Daoy (cell line): ENCODE data around the gene CLEC4M. TPM values are rescaled to one million over a fixed set of nuclear protein-coding genes. Genes with fewer than 3 reads are reported as not detected.
"Not testable (repeated sequence)": the region's sequence is repeated elsewhere in the genome, so short reads cannot be mapped to it uniquely, and the experiment has no call there.

Experiments used
- DNase-seq: peaks from one replicate; pipeline ENCODE4 v3.0.0-alpha.2; 2015; ENCODE audit warnings: low read depth
- total RNA-seq: library from RNA; depleted of rRNA; stranded (reverse); fragments of >200 nt; shearing (Covaris generic); gene quantifications from 2 replicates; pipeline ENCODE4 v1.2.3, GENCODE V29; 2014; rRNA removed

Gene CLEC4M
- total RNA-seq, 1 experiment from 2014 or later, result not detected

DNA sequence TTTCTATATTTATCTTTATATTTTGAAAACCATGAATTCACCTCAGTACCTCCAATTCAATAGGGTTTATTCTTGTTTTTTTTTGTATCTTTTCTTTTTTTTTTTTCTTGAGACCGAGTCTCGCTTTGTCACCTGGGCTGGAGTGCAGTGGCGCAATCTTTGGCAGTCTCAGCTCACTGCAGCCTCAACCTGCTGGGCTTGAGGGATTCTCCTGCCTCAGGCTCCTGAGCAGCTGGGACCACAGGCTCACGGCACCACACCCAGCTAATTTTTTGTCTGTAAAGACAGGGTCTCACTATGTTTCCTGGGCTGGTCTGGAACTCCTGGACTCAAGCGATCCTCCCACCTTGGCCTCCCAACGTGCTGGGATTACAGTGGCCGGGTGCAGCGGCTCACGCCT, 43.8 kb downstream of the CLEC4M start:
- no peak for DNase-seq

DNA sequence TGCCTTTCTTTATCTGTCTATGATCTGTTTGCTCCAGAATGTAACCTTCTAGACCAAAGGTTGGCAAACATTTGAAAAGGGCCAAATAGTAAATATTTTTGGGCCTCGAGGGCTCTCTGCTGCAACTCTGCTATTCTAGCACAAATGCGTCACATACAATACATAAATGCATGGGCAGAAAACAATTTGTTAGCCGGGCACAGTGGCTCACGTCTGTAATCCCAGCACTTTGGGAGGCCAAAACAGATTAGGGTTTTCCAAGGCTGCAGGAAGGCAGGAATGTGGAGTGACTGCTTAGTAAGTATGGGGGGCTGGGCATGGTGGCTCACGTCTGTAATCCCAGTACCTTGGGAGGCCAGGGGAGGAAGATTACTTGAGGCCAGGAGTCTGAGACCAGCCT, 45.1 kb downstream of the CLEC4M start:
- DNase-seq, result no peak

DNA sequence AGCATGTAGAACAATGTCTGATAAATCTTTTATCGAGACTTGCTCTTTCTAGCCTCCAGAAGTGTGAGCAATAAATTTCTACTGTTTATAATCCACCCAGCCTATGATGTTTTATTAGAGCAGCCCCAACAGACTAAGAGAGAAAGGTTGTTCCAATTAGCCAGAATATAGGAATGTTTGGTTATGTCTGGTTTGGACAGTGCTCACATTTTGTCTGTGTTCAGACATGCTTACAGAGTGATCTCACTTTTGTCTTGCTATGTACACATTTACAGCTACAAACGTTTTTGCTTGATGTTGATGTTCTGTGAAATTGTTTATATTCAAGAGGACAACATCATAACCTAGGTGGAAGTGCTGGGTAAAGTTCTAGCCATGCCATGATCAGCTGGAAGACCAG, 48.9 kb downstream of the CLEC4M start:
- DNase-seq, result no peak

DNA sequence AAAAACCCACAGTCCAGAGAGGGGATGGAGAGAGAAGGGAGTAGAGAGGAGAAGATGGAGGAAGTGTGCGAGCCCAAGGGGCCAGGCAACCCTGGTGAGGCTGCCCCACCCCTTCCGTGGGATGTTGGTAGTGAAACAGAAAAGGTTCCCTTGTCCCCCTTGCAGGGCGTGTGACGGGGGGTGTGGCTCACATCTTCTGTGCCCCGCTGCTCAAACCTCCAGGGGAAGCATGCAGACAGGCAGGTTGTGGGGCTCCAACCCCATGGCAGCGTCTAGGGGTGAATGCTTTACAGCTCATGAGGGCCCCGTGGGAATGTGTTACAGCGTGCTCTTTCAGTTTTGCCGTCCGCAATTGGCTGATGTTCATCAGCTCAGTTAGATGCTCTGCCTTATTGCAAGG, 52.3 kb downstream of the CLEC4M start:
- no peak for DNase-seq

DNA sequence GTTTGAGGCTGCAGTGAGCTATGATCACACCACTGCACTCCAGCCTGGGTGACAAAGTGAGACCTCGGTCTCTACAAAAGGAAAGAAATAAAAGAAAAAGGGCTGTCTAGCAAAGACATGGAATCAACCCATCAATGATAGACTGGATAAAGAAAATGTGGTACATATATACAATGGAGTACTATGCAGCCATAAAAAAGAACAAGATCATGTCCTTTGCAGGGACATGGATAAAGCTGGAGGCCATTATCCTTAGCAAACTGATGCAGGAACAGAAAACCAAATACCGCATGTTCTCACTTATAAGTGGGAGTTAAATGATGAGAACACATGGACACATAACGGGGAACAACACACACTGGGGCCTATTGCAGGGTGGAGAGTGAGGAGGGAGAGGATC, 53.0 kb downstream of the CLEC4M start:
- DNase-seq, result not testable (repeated sequence)

DNA sequence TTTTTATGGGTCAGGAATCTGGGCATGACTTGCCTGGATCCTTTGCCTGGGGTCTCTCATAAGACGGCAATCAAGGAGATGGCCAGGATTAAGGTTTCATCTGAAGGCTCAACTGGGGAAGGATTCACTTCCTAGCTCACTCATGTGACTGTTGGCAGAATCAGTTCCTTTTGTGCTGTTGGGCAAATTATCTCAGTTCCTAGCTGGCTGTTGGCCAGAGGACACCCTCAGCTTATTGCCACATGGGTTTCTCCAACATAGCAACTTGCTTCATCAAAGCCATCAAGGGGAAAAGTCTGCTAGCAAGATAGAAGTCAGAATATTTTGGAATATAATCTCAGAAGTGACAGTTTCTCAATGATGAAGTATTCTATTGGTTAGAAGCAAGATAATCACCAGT, 54.8 kb downstream of the CLEC4M start:
- DNase-seq, result no peak

DNA sequence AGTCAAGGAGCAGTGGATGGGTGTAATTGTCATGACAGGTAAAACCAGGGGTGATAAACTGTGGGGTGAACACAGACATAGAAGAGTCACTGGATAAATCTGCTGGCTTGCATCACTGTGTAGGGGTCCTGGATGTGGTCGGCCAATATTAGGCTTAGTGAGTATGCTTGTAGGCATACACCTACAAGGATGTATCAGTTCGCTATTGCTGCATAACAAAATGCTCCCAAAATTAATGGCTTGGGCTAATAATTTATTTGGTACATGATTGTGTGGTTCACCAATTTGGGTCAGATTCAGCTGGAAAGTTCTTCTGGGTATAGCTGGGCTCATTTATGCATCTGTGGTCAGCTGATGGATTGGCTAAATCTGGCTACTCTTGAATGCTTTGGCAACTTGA, 55.8 kb downstream of the CLEC4M start:
- no peak for DNase-seq

Other genes with a start within 250 kb of the CLEC4M start
- gene ZNF358, start 247.1 kb upstream of the CLEC4M start, total RNA-seq, result 16.9 and 37.6 TPM in 2 replicates
- 1.6 and 3.6 TPM in 2 replicates for gene MCOLN1, start 240.6 kb upstream of the CLEC4M start, total RNA-seq
- 40.5 and 51.0 TPM in 2 replicates for gene PNPLA6, start 227.5 kb upstream of the CLEC4M start, total RNA-seq
- 1.4 and 1.5 TPM in 2 replicates for gene CAMSAP3, start 167.4 kb upstream of the CLEC4M start, total RNA-seq
- 47.3 and 48.9 TPM in 2 replicates for gene XAB2, start 133.7 kb upstream of the CLEC4M start, total RNA-seq
- gene PET100, start 133.4 kb upstream of the CLEC4M start, total RNA-seq, result 31.9 and 135 TPM in 2 replicates
- gene PCP2, start 129.5 kb upstream of the CLEC4M start, total RNA-seq, result not detected in 2 replicates
- 11.7 and 15.8 TPM in 2 replicates for gene STXBP2, start 126.1 kb upstream of the CLEC4M start, total RNA-seq
- not detected in 2 replicates for gene RETN, start 94.2 kb upstream of the CLEC4M start, total RNA-seq
- gene MCEMP1, start 86.2 kb upstream of the CLEC4M start, total RNA-seq, result not detected in 2 replicates
- gene TRAPPC5, start 82.4 kb upstream of the CLEC4M start, total RNA-seq, result 64.7 and 75.2 TPM in 2 replicates
- not detected in 2 replicates for gene FCER2, start 61.1 kb upstream of the CLEC4M start, total RNA-seq
- not detected in 2 replicates for gene CLEC4G, start 31.1 kb upstream of the CLEC4M start, total RNA-seq
- not detected in 2 replicates for gene CD209, start 15.7 kb upstream of the CLEC4M start, total RNA-seq
- gene EVI5L, start 67.0 kb downstream of the CLEC4M start, total RNA-seq, result 9.3 and 11.7 TPM in 2 replicates
- gene PRR36, start 111.1 kb downstream of the CLEC4M start, total RNA-seq, result not detected in 2 replicates
- 8.5 and 11.8 TPM in 2 replicates for gene LRRC8E, start 125.3 kb downstream of the CLEC4M start, total RNA-seq
- 8.4 and 8.8 TPM in 2 replicates for gene MAP2K7, start 140.6 kb downstream of the CLEC4M start, total RNA-seq
- gene TGFBR3L, start 151.6 kb downstream of the CLEC4M start, total RNA-seq, result 7.1 TPM in 1 of 2 replicates, not detected in the other
- gene SNAPC2, start 157.1 kb downstream of the CLEC4M start, total RNA-seq, result 33.4 and 33.7 TPM in 2 replicates
- gene CTXN1, start 162.9 kb downstream of the CLEC4M start, total RNA-seq, result 1.2 and 3.8 TPM in 2 replicates
- gene TIMM44, start 180.4 kb downstream of the CLEC4M start, total RNA-seq, result 74.5 and 105 TPM in 2 replicates
- 38.5 and 45.4 TPM in 2 replicates for gene ELAVL1, start 242.4 kb downstream of the CLEC4M start, total RNA-seq